K562 (cell line): Measurements from ENCODE around the gene CTAG2. TPM values are rescaled to one million over a fixed set of nuclear protein-coding genes. Genes with fewer than 3 reads are reported as not detected.

ENCODE experiments used
- ATAC-seq: fragments of 200-7000 bp; cut with Tn5 transposase; 3 replicates; pipeline ENCODE4 v1.9.1; 2020; ENCODE audit warnings: moderate library complexity
- BruUV-seq: library from RNA; stranded (reverse); fragments of 400-500 nt; replicated peaks from 2 replicates; lab custom pipeline; 2021; lab: Mats Ljungman, UMichigan
- CTCF ChIA-PET: fragments of 300-600 bp; formaldehyde crosslinking; extraction: SDS; loops from one replicate; lab custom pipeline; 2021; ENCODE audit warnings: low intra/inter-chr PET ratio; lab: Yijun Ruan, JAX
- POLR2A ChIA-PET: fragments of 300-600, 350-650 bp; sonication (Branson Sonifier 250); formaldehyde crosslinking; extraction: SDS; loops from one replicate; lab custom pipeline; 2021; ENCODE audit warnings: antibody characterized with exemption, inconsistent platforms; lab: Yijun Ruan, JAX
- DNase-seq, 4 experiments: peaks; one replicate each; pipeline versions ENCODE4 v3.0.0 to v3.0.0-alpha.2; 2011 to 2018; ENCODE audit warnings: low spot score in 3 of 4, mixed read lengths in 3 of 4; ENCODE audit errors: extremely low read depth in 1 of 4
- FAIRE-seq: peaks from 2 replicates; lab custom pipeline; 2011; peaks lifted over from hg19 to GRCh38; lab: Jason Lieb, UNC
- H2AFZ ChIP-seq: 2 replicates; pipeline ENCODE4 v1.6.0; 2011; ENCODE audit warnings: low read depth, low read length, control low read depth, inconsistent platforms
- H3K27ac ChIP-seq: fragments of 200-600 bp; 3 replicates; pipeline ENCODE4 v1.8.0; 2011; ENCODE audit warnings: low read depth, mild to moderate bottlenecking, control low read depth, inconsistent platforms, low read length, moderate library complexity, mixed read lengths; ENCODE audit errors: extremely low read depth
- H3K27me3 ChIP-seq, 2 experiments: fragments of 300-600 bp in 1 of 2; 2 replicates in 1 of 2; 3 replicates in 1 of 2; pipeline versions ENCODE4 v1.6.0 to v1.8.0; 2011; ENCODE audit warnings: inconsistent platforms in 2 of 2, low read length in 2 of 2, mild to moderate bottlenecking in 1 of 2, mixed read lengths in 1 of 2, moderate library complexity in 1 of 2; ENCODE audit not compliant: control insufficient read depth in 2 of 2, insufficient read depth in 2 of 2
- H3K36me3 ChIP-seq: fragments of 300-600 bp; 3 replicates; pipeline ENCODE4 v1.8.0; 2011; ENCODE audit warnings: mild to moderate bottlenecking, low read length, inconsistent platforms; ENCODE audit not compliant: control insufficient read depth, insufficient read depth
- H3K4me1 ChIP-seq, 2 experiments: fragments of 200-600 bp in 1 of 2; replicated peaks in 1 of 2; 2 replicates in 1 of 2; 3 replicates in 1 of 2; pipeline versions ENCODE4 v1.5.1 to v1.8.0; 2011; ENCODE audit warnings: inconsistent platforms in 2 of 2, low read length in 2 of 2, mild to moderate bottlenecking in 1 of 2, mixed read lengths in 1 of 2, moderate library complexity in 1 of 2; ENCODE audit not compliant: control insufficient read depth in 2 of 2, insufficient read depth in 2 of 2
- H3K4me2 ChIP-seq: 2 replicates; pipeline ENCODE4 v1.6.1; 2011; ENCODE audit warnings: low read length, control low read depth, inconsistent platforms, mixed read lengths; ENCODE audit not compliant: insufficient read depth
- H3K4me3 ChIP-seq: fragments of 200-600 bp; sonication (generic), shearing (Covaris generic); 2 replicates; pipeline ENCODE4 v1.5.1; 2016; ENCODE audit warnings: control low read depth, inconsistent platforms
- H3K79me2 ChIP-seq: fragments of 200-600 bp; 3 replicates; pipeline ENCODE4 v1.8.0; 2011; ENCODE audit warnings: low read length, inconsistent platforms; ENCODE audit not compliant: control insufficient read depth, insufficient read depth
- H3K9ac ChIP-seq, 2 experiments: 2 replicates each; pipeline versions ENCODE4 v1.6.0 to v1.6.1; 2011; ENCODE audit warnings: low read depth in 2 of 2, low read length in 2 of 2, control low read depth in 1 of 2, inconsistent platforms in 1 of 2, mild to moderate bottlenecking in 1 of 2, mixed read lengths in 1 of 2; ENCODE audit not compliant: insufficient read depth in 1 of 2
- H3K9me1 ChIP-seq: one replicate; pipeline ENCODE4 v1.6.0; 2011; ENCODE audit warnings: inconsistent platforms, mild to moderate bottlenecking, low read length, moderate library complexity; ENCODE audit not compliant: control insufficient read depth, insufficient read depth
- H3K9me3 ChIP-seq: replicated peaks from 2 replicates; pipeline ENCODE4 v1.5.1; 2011; ENCODE audit warnings: low read depth, low read length, inconsistent platforms; ENCODE audit not compliant: control insufficient read depth, insufficient read depth
- H4K20me1 ChIP-seq: replicated peaks from 2 replicates; pipeline ENCODE4 v1.6.1; 2011; ENCODE audit warnings: low read length, inconsistent platforms, mixed read lengths; ENCODE audit not compliant: control insufficient read depth, insufficient read depth
- ARNT ChIP-seq, 2 experiments: fragments of 450-650 bp; IDR thresholded peaks; 2 replicates each; pipeline ENCODE4 v1.6.1; 2016; ENCODE audit warnings: mild to moderate bottlenecking in 1 of 2
- CCNT2 ChIP-seq: IDR thresholded peaks from 2 replicates; pipeline ENCODE4 v1.6.1; 2011; ENCODE audit warnings: borderline replicate concordance, low read depth, mild to moderate bottlenecking, moderate library complexity, mixed read lengths, low read length; ENCODE audit not compliant: insufficient read length; ENCODE audit errors: extremely low read depth
- CSDE1 ChIP-seq, 2 experiments: fragments of 450-650 bp; IDR thresholded peaks; 2 replicates each; pipeline ENCODE4 v1.6.1; 2016; ENCODE audit warnings: mild to moderate bottlenecking in 1 of 2
- DPF2 ChIP-seq: fragments of 450-650 bp; IDR thresholded peaks from 2 replicates; pipeline ENCODE4 v1.6.1; 2016
- ETV5 ChIP-seq: sonication (generic); formaldehyde crosslinking; IDR thresholded peaks from 2 replicates; pipeline ENCODE4 v1.4.0; 2020; ENCODE audit warnings: low read depth, mild to moderate bottlenecking, missing genetic modification reagents
- MYBL2 ChIP-seq, 2 experiments: fragments of 450-650 bp in 1 of 2; sonication (generic) in 1 of 2; formaldehyde crosslinking in 1 of 2; IDR thresholded peaks; 2 replicates each; pipeline versions ENCODE4 v1.6.1 to v1.8.1; 2017 to 2022; ENCODE audit warnings: borderline replicate concordance in 1 of 2, inconsistent platforms in 1 of 2, low read depth in 1 of 2, mild to moderate bottlenecking in 1 of 2, missing genetic modification reagents in 1 of 2, moderate library complexity in 1 of 2
- NELFE ChIP-seq: IDR thresholded peaks from 2 replicates; pipeline ENCODE4 v1.6.1; 2011; ENCODE audit warnings: mild to moderate bottlenecking; ENCODE audit not compliant: insufficient read depth, insufficient read length
- NFATC3 ChIP-seq: fragments of 450-650 bp; IDR thresholded peaks from 2 replicates; pipeline ENCODE4 v1.6.1; 2017; ENCODE audit warnings: mild to moderate bottlenecking
- POLR2H ChIP-seq: IDR thresholded peaks from 2 replicates; pipeline ENCODE4 v1.6.1; 2016; ENCODE audit warnings: missing genetic modification characterization, low read depth, mild to moderate bottlenecking, control low read depth, missing compliant biosample characterization, moderate library complexity
- PURB ChIP-seq: sonication (generic); formaldehyde crosslinking; IDR thresholded peaks from 2 replicates; pipeline ENCODE4 v1.9.0; 2021; ENCODE audit warnings: low read depth, mild to moderate bottlenecking, missing genetic modification reagents
- TAL1 ChIP-seq: fragments of 450-650 bp; IDR thresholded peaks from 2 replicates; pipeline ENCODE4 v1.6.1; 2016; ENCODE audit warnings: mild to moderate bottlenecking
- TOE1 ChIP-seq, 2 experiments: fragments of 450-650 bp in 1 of 2; sonication (generic) in 1 of 2; formaldehyde crosslinking in 1 of 2; IDR thresholded peaks; 2 replicates each; pipeline versions ENCODE4 v1.7.1 to v1.8.0; 2016 to 2022; ENCODE audit warnings: borderline replicate concordance in 2 of 2, mild to moderate bottlenecking in 2 of 2, antibody characterized with exemption in 1 of 2, inconsistent platforms in 1 of 2, low read depth in 1 of 2, missing genetic modification reagents in 1 of 2, moderate library complexity in 1 of 2
- XRCC3 ChIP-seq: fragments of 450-650 bp; IDR thresholded peaks from 2 replicates; pipeline ENCODE4 v1.6.1; 2017; ENCODE audit warnings: mild to moderate bottlenecking, moderate library complexity
- ZNF124 ChIP-seq: sonication (generic); formaldehyde crosslinking; IDR thresholded peaks from 2 replicates; pipeline ENCODE4 v1.8.1; 2022; ENCODE audit warnings: missing genetic modification reagents
- ZNF140 ChIP-seq: fragments of 250-450 bp; sonication (Bioruptor Pico); IDR thresholded peaks from 2 replicates; pipeline ENCODE4 v1.8.0; 2021; ENCODE audit warnings: moderate library complexity, mild to moderate bottlenecking, inconsistent platforms
- ZNF232 ChIP-seq: sonication (generic); formaldehyde crosslinking; IDR thresholded peaks from 2 replicates; pipeline ENCODE4 v1.8.0; 2022; ENCODE audit warnings: mild to moderate bottlenecking, missing genetic modification reagents
- ZNF253 ChIP-seq: fragments of 250-450 bp; sonication (Bioruptor Pico); conservative IDR thresholded peaks from 2 replicates; pipeline ENCODE4 v1.6.1; 2021; ENCODE audit warnings: mild to moderate bottlenecking
- ZNF282 ChIP-seq: sonication (generic); formaldehyde crosslinking; IDR thresholded peaks from 2 replicates; pipeline ENCODE4 v1.8.1; 2023; ENCODE audit warnings: missing genetic modification reagents
- WGBS: fragments of 100-300 bp; shearing (Covaris generic); methylation state at CpG from one replicate; pipeline ENCODE4 v1.1.6; 2016; ENCODE audit warnings: low coverage, mixed read lengths; ENCODE audit not compliant: insufficient coverage; ENCODE audit errors: missing lambda C conversion rate; 5-methylcytosine and 5-hydroxymethylcytosine counted together
- in situ Hi-C: fragments of 300-500 bp; cut with MboI; formaldehyde crosslinking; loops from 4 replicates; pipeline ENCODE4 v1.15.0; 2018; ENCODE audit warnings: inconsistent platforms, mixed read lengths
- intact Hi-C: fragments of 100-400 bp; cut with micrococcal nuclease; formaldehyde crosslinking; loops from 2 replicates; pipeline ENCODE4 v1.14.2; 2022
- polyA plus RNA-seq, 8 experiments: library from polyadenylated mRNA; depleted of rRNA in 4 of 8; stranded (reverse) in 5 of 8; unstranded in 3 of 8; fragments of >200 nt; fragmentation: Nextera tagmentation in 2 of 8; fragmentation: Illumina TruSeq in 1 of 8; extraction: Ambion mirVana in 2 of 8; extraction: Trizol in 1 of 8; gene quantifications; 2 replicates each; pipeline versions ENCODE4 v1.2.1 to v1.2.3, GENCODE V29; 2011 to 2014; ENCODE audit warnings: inconsistent platforms in 1 of 8, missing spikeins in 1 of 8
- total RNA-seq, 7 experiments: library from RNA; depleted of rRNA in 6 of 7; stranded (reverse); fragments of >200 nt in 6 of 7; fragmentation: Illumina TruSeq in 2 of 7; extraction: Trizol in 2 of 7; gene quantifications; 2 replicates each; pipeline versions ENCODE4 v1.2.1 to v1.2.3, GENCODE V29; 2011 to 2021; ENCODE audit warnings: low replicate concordance in 1 of 7
- TF ChIP-seq, protein P1 (sequence below): IDR thresholded peaks from 2 replicates; pipeline ENCODE4 v1.6.1; 2011; ENCODE audit not compliant: insufficient read length; ENCODE audit errors: extremely low read depth
- TF ChIP-seq, protein P2 (sequence below): conservative IDR thresholded peaks from 2 replicates; pipeline ENCODE4 v1.6.1; 2011; ENCODE audit warnings: low read depth, mild to moderate bottlenecking, low read length; ENCODE audit not compliant: control insufficient read depth

The CTAG2 gene
- total and polyA plus RNA-seq, 9 of the 15 experiments (the other 6 are each of a cell fraction or from before 2014, with no cell fraction given) = 1.7 to 63.0 (median 18.8) TPM

DNA sequence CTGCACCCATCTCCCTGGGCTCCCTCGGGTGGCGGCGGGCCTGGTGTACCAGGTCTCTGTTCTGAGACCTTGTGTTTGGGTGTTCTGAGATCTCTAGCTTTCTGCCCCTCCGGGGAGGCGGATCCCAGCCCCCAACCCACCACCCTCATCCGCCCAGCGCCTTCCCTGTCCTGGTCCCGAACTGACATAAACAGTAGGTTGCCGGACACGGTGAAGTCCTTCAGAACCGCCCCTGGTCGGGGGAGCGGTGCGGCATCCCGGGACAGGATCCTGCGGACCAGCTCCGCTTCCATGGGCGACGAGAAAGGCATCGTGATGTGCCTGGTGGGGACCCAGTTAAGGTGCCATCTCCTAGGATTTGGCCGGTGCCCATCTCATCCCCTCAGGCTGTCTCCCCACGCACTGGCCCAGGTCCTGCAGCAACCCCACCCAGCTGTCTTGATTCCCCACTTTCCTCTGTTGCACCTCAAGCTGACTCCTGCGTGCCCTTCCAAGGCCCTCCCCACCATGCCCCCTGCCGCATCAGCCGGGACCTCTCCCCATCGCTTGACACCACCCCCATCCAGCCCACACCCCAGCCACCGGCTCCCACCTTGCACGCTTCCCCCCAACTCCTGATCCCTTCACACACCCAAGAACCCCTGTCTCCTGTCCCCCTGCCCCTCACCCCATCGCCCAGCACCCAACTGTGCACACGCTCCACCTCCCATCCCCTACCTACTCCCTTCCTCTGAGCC, 900 bp downstream of the CTAG2 start:
- CTCF ChIA-PET = no interaction called here
- intact Hi-C loops = no loop called here

More for the DNA sequence above, 900 bp downstream of the CTAG2 start:
- 33% methylated on average over 18 of the region's 30 CpGs for WGBS
- H3K9me3 ChIP-seq = no peaks in the 10 kb centered on the region
- no peaks in the 10 kb centered on the region; the same call in 2 of the 3 replicates for H3K79me2 ChIP-seq
- H3K9me1 ChIP-seq = peaks cover 3% of the 10 kb centered on the region
- no TSS peak for BruUV-seq
- no peaks in the 10 kb centered on the region for H3K36me3 ChIP-seq
- POLR2A ChIA-PET = no interaction called here
- no peak overlapping the region for H2AFZ ChIP-seq
- H3K4me2 ChIP-seq = no peak overlapping the region
- in situ Hi-C loops = loop anchor here (10.0 kb wide), 1 partner anchor 68 kb away; the partner anchor contains the start of gene CTAG1A
- TF ChIP-seq, protein P1, sequence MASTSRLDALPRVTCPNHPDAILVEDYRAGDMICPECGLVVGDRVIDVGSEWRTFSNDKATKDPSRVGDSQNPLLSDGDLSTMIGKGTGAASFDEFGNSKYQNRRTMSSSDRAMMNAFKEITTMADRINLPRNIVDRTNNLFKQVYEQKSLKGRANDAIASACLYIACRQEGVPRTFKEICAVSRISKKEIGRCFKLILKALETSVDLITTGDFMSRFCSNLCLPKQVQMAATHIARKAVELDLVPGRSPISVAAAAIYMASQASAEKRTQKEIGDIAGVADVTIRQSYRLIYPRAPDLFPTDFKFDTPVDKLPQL = no peak
- TF ChIP-seq ZNF282 (CRISPR knock-in tag) (no peak), ZNF253 (CRISPR knock-in tag) (no peak), ZNF232 (CRISPR knock-in tag) (no peak), MYBL2 (IDR thresholded peaks at IDR 0.05; ENCODE audit: low read depth) (no peak), MYBL2 (CRISPR knock-in tag; IDR thresholded peaks at IDR 0.05; ENCODE audit: borderline replicate concordance) (no peak), XRCC3 (no peak), ETV5 (CRISPR knock-in tag) (no peak), TAL1 (no peak), PURB (CRISPR knock-in tag) (no peak), ARNT (IDR thresholded peaks at IDR 0.05) (no peak), POLR2H (tag) (no peak), ZNF124 (CRISPR knock-in tag) (no peak), DPF2 (no peak), NELFE (no peak), NFATC3 (no peak), TOE1 (IDR thresholded peaks at IDR 0.05; ENCODE audit: borderline replicate concordance) (no peak), TOE1 (CRISPR knock-in tag; IDR thresholded peaks at IDR 0.05; ENCODE audit: borderline replicate concordance, low read depth) (no peak), CSDE1 (IDR thresholded peaks at IDR 0.05) (no peak), CCNT2 (no peak), ZNF140 (no peak)
- TF ChIP-seq, protein P2, sequence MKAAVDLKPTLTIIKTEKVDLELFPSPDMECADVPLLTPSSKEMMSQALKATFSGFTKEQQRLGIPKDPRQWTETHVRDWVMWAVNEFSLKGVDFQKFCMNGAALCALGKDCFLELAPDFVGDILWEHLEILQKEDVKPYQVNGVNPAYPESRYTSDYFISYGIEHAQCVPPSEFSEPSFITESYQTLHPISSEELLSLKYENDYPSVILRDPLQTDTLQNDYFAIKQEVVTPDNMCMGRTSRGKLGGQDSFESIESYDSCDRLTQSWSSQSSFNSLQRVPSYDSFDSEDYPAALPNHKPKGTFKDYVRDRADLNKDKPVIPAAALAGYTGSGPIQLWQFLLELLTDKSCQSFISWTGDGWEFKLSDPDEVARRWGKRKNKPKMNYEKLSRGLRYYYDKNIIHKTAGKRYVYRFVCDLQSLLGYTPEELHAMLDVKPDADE = no peak
- no peaks in the 10 kb centered on the region for H4K20me1 ChIP-seq
- no peak overlapping the region for H3K4me3 ChIP-seq
- FAIRE-seq (no peak), DNase-seq (no peak), ATAC-seq (no peak)
- H3K27me3 ChIP-seq = peaks cover 7 to 26% of the 10 kb centered on the region in 2 experiments; a peak in 3 of 5 replicates
- H3K4me1 ChIP-seq = peaks cover 0 to 16% of the 10 kb centered on the region in 2 experiments; a peak in 2 of 5 replicates
- H3K9ac ChIP-seq = peak overlapping the region in 1 of 2 experiments; percentile 45; a peak in 1 of 4 replicates
- no peak overlapping the region for H3K27ac ChIP-seq
